Measurements from ENCODE around the gene SERP2.

DNA sequence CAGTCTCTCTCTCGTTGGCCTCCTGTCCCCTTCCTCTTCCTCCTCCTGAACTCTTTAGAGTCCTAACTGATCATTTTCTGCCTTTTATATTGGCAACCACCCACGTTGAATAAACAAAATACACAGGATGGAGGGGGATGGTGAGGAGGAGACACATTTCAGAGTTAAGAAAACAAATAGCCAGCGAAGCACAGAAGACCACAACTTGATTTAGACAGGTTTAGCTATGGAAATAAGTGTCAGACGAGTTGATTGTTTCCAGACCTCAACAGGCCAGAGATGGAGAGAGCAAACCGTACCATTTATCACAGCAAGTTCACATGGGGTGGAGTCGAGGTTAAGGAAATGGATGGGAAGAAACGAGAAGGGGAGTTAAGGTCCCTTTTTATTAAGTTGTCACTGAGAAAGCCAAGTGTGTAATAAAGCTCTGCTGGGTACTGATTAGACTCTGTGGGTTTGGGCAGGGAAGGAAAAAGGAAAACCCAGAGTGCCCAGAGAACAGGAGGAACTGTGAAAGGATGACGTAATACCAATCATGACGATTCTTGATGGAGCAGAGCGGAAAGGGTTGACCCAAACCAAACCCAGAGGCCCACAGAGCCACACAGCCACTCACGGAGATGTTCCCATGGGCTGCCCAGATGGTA lies 11.1 kb upstream of the SERP2 start:
- TF ChIP-seq CTCF (IDR thresholded peaks at IDR 0.05 in 8 of 11, conservative IDR thresholded peaks at IDR 0.05 in 3 of 11) = no peak
- TF ChIP-seq POLR2A (IDR thresholded peaks at IDR 0.05) = no peak
- no peak for TF ChIP-seq POLR2AphosphoS5 (IDR thresholded peaks at IDR 0.05)

All from spleen (tissue), 7 donors.